ENCODE results near the gene TM4SF4. TPM values are rescaled to one million over a fixed set of nuclear protein-coding genes. Genes with fewer than 3 reads are reported as not detected.

TM4SF4 gene
- total and polyA plus RNA-seq, 2 donors (not counting 1 experiment from before 2014, with no cell fraction given), result not detected

- ChIA-PET CTCF (no interaction called here), POLR2A (no interaction called here)
- Histone ChIP-seq H3K36me3 (replicated peaks in 1 of 2; ENCODE audit: control extremely low read depth in 1 of 2, control insufficient read depth in 1 of 2, extremely low read depth in 1 of 2, insufficient read depth in 2 of 2, low read length in 1 of 2) (no peaks in the 10 kb centered on the region), H3K4me2 (replicated peaks; ENCODE audit: low read depth, low read length, poor library complexity, severe bottlenecking) (no peak overlapping the region), H3K27ac (ENCODE audit: low read length in 2 of 2) (no peak overlapping the region), H4K20me1 (ENCODE audit: control insufficient read depth, insufficient read depth, low read length, poor library complexity, severe bottlenecking) (no peaks in the 10 kb centered on the region), H3K27me3 (replicated peaks in 1 of 4; ENCODE audit: control extremely low read depth in 1 of 4, control insufficient read depth in 3 of 4, insufficient read depth in 4 of 4, low read length in 3 of 4) (peaks cover 0 to 3% (median under 1%) of the 10 kb centered on the region in 4 experiments), H3K79me2 (ENCODE audit: control insufficient read depth, insufficient read depth, low read length) (no peaks in the 10 kb centered on the region), H3K9me3 (ENCODE audit: control extremely low read depth in 1 of 3, control insufficient read depth in 2 of 3, insufficient read depth in 1 of 3, low read length in 2 of 3) (no peaks in the 10 kb centered on the region), H3K4me3 (ENCODE audit: control extremely low read depth in 1 of 5, extremely low read depth in 1 of 5, insufficient read depth in 1 of 5, low read depth in 2 of 5, low read length in 4 of 5) (no peak overlapping the region), H2AFZ (ENCODE audit: insufficient read depth, low read depth, low read length, poor library complexity, severe bottlenecking) (no peak overlapping the region), H3K4me1 (ENCODE audit: control insufficient read depth in 2 of 2, insufficient read depth in 2 of 2, low read length in 2 of 2) (no peaks in the 10 kb centered on the region), H3K9ac (ENCODE audit: low read length) (no peak overlapping the region)
- TF ChIP-seq CTCF (IDR thresholded peaks at IDR 0.05) (no peak), EZH2 (IDR thresholded peaks at IDR 0.05; ENCODE audit: borderline replicate concordance, insufficient read depth, low read depth, low read length, poor library complexity, severe bottlenecking) (no peak)
- no peaks in the 10 kb centered on the region for H3K9me3 Mint-ChIP-seq (ENCODE audit: insufficient read depth)
- H3K27me3 Mint-ChIP-seq, result peaks cover 13% of the 10 kb centered on the region
- H3K4me3 Mint-ChIP-seq, result no peak overlapping the region
- no peak for DNase-seq
- no peak for ATAC-seq (ENCODE audit: low read depth)
- peaks cover under 1% of the 10 kb centered on the region for H3K4me1 Mint-ChIP-seq
- intact Hi-C loops (cut with micrococcal nuclease), result no loop called here
- no peak overlapping the region for H3K27ac Mint-ChIP-seq
Measured at GRCh38 chr3:149437710-149438109, 36.8 kb upstream of the TM4SF4 start.

- H3K4me3 ChIP-seq (ENCODE audit: control extremely low read depth in 1 of 5, extremely low read depth in 1 of 5, insufficient read depth in 1 of 5, low read depth in 2 of 5, low read length in 4 of 5), result no peak overlapping the region
- no peaks in the 10 kb centered on the region for H3K9me3 ChIP-seq (ENCODE audit: control extremely low read depth in 1 of 3, control insufficient read depth in 2 of 3, insufficient read depth in 1 of 3, low read length in 2 of 3)
- no peaks in the 10 kb centered on the region for H3K27me3 ChIP-seq (replicated peaks in 1 of 4; ENCODE audit: control extremely low read depth in 1 of 4, control insufficient read depth in 3 of 4, insufficient read depth in 4 of 4, low read length in 3 of 4)
- Mint-ChIP-seq H3K27me3 (peaks cover 13% of the 10 kb centered on the region), H3K4me1 (peaks cover 7% of the 10 kb centered on the region), H3K4me3 (no peak overlapping the region), H3K9me3 (ENCODE audit: insufficient read depth) (no peaks in the 10 kb centered on the region), H3K27ac (no peak overlapping the region)
- no peaks in the 10 kb centered on the region for H4K20me1 ChIP-seq (ENCODE audit: control insufficient read depth, insufficient read depth, low read length, poor library complexity, severe bottlenecking)
- H2AFZ ChIP-seq (ENCODE audit: insufficient read depth, low read depth, low read length, poor library complexity, severe bottlenecking), result no peak overlapping the region
- POLR2A ChIA-PET, result no interaction called here
- no peaks in the 10 kb centered on the region for H3K36me3 ChIP-seq (replicated peaks in 1 of 2; ENCODE audit: control extremely low read depth in 1 of 2, control insufficient read depth in 1 of 2, extremely low read depth in 1 of 2, insufficient read depth in 2 of 2, low read length in 1 of 2)
- no peaks in the 10 kb centered on the region for H3K79me2 ChIP-seq (ENCODE audit: control insufficient read depth, insufficient read depth, low read length)
- H3K9ac ChIP-seq (ENCODE audit: low read length), result no peak overlapping the region
- ATAC-seq (ENCODE audit: low read depth), result no peak
- no peaks in the 10 kb centered on the region for H3K4me1 ChIP-seq (ENCODE audit: control insufficient read depth in 2 of 2, insufficient read depth in 2 of 2, low read length in 2 of 2)
- no peak for TF ChIP-seq CTCF (IDR thresholded peaks at IDR 0.05)
- TF ChIP-seq EZH2 (IDR thresholded peaks at IDR 0.05; ENCODE audit: borderline replicate concordance, insufficient read depth, low read depth, low read length, poor library complexity, severe bottlenecking), result no peak
- no peak overlapping the region for H3K4me2 ChIP-seq (replicated peaks; ENCODE audit: low read depth, low read length, poor library complexity, severe bottlenecking)
- DNase-seq, result no peak
- CTCF ChIA-PET, result no interaction called here
- H3K27ac ChIP-seq (ENCODE audit: low read length in 2 of 2), result no peak overlapping the region
- intact Hi-C loops (cut with micrococcal nuclease), result no loop called here
Measured at GRCh38 chr3:149438981-149439380, 35.5 kb upstream of the TM4SF4 start.

All from B cell (primary cell).